Activated T-cell treated with anti-CD3 and anti-CD28 coated beads for 24 hours (primary cell): ENCODE measurements around the gene SFSWAP.
"Not testable (repeated sequence)": the region's sequence is repeated elsewhere in the genome, so short reads cannot be mapped to it uniquely, and the experiment has no call there.

Experiments
- DNase-seq: peaks from one replicate; pipeline ENCODE4 v3.0.0-alpha.2; 2020; ENCODE audit warnings: low read depth

Gene SFSWAP

DNA sequence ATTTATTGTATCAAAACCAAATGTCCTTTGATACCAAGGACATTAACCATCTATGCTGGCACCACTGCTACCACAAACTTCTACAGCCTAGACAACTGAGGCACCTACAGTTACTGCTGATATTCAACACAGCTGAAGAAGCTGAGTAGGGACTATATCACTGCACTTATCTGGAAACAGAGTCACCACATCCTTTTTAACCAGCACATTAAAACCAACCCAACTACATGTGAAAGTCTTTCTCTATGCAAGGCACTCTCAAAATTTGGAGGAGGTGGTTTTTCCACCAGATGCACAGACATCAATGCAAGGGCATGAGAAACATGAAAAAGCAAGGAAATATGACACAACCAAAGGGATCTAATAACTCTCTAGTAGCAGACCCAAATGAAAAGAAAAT is 7.7 kb upstream of the SFSWAP start:
- no peak for DNase-seq

DNA sequence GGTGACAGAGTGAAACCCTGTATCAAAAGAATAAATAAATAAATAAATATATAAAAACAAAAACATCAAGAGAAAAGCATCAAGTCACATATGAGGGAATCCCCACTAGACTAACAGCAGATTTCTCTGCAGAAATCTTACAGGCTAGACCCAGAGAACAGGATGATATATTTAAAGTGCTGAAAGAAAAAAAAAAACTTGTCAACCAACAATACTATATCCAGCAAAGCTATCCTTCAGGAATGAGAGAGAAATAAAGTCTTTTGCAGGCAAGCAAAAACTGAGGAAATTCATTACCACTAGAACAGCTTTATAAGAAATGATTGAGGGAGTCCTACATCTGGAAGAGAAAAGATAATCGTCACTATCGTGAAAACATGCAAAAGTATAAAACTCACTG is 6.4 kb upstream of the SFSWAP start:
- DNase-seq: no peak

DNA sequence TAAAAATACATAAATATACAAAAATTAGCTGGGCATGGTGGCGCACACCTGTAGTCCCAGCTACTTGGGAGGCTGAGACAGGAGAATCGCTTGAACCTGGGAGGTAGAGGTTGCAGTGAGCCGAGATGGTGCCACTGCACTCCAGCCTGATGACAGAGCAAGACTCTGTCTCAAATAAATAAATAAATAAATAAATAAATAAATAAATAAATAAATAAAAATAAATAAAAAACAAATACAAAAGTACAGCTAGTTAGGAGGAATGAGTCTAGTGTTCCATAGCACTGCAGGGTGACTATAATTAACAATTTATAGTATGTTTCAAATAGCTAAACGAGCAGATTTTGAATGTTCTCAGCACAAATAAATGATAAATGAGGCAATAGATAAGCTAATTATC is 4.2 kb upstream of the SFSWAP start:
- not testable (repeated sequence) for DNase-seq

DNA sequence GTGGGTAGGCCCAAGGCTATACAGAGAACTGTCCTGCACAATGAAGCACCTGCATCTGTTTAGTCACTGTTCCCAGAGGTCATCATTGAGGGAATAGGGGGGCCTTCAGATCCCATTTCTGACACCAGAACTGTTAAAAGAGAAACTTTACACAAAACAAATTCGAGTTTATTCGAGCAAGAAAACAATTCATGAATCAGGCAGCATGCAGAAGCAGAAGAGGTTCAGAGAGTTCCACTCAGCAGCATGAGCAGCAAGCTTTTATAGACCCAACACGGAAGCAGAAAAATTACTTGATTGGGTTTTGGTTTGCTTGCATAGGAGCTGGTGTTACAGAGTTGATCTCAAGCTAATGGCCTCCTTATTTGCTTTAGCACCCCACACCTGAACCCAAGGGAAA is 1.7 kb upstream of the SFSWAP start:
- no peak for DNase-seq

DNA sequence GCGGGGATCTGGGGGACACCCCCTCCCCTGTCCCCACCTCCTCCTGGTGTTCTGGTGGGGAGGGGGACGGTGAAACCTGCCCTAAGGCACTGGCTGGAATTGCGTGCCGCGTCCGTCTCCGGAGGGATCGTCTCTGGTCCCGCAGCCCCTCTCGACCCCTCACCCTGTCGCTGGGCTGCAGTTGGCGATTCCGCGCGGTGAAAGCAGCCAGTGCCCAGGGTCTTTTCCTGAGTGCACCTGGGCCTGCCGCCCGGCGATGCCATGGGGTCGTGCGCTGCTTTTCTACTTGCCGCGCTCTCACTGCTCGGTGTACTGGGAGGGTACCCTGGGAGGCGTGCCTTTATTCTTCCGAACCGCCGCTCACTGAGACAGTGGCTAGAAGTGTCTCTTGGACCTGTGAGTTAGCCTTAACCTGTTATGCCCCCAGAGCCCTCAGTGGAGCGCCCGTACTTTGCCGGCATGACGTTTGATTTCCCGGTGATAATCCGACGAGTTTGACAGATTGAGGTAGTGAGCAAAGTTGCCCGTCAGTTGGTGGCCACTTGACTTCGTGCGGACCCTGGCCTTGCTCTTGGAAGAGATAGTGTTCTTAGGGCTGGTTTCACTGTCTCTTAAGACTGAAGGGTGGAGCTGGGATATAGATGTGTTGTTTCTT is 788 bp downstream of the SFSWAP start:
- no peak for DNase-seq

DNA sequence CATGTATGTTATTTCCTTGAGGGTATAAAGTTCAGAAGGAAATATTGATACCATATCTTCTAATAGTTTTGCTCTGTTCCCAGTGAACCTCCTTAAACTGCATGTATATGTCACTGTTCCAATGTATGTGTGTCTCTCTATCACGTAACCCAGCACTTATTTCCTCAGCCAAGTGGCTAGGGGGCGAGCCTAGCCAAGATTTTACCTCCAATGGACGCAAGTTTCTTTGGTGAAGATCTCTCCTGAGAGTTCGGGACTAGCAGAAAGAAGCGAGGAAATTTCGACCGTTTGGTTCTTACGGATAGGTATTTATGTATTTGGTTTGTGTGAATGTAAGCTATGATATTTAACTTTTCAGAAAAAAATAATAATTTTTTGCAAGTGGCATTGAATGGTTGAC is 2.5 kb downstream of the SFSWAP start:
- no peak for DNase-seq

DNA sequence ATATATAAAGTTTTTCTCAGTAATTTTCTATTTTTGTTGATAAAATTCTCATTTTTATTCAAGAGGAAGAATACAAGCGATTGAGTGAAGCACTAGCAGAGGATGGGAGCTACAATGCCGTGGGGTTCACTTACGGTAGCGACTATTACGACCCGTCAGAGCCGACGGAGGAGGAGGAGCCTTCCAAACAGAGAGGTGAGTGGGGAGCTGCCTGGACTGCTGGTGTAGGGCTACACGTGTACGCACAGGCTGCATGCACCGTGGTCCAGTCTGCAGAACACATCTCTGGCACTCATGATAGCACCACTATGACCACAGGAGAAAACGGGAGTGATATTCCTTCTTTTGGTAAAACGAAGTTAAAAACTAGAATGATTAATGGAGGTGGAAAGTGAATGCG is 3.9 kb downstream of the SFSWAP start:
- no peak for DNase-seq

DNA sequence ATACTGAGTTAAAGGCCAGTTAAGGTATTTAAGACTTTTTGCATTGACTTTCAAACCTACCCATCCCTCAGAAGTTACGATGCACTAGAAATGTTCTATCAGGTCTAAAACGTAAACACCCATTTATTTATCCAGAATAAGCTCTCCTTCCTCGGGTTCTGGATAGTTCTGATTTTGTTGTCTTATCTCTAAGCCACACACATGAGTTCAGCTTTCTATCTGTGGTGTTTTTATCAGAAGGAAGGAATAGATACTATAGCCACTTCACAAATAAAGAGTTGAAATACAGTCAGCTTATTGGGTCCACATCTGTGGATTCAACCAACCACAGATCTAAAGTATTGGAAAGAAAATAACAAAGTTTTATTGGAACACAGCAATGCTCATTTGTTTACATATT is 5.4 kb downstream of the SFSWAP start:
- DNase-seq: no peak

DNA sequence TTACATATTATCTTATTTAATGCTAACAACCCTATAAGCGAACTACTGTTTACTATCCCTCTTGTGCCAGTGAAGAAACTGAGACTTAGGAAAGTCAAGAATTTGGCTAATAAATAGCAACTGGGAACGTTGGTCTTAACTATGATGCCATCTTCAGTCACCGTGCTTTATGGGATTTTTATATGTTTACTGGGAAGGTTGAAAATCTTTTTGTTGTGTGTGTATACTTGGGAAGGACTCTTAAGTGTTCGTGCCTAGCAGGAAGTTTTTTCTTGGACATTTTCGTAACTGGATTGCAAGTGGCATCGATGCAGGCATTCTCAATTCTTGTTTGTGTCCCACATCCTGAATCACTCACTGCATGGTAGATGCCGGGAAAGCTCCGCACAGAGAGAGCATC is 9.4 kb downstream of the SFSWAP start:
- DNase-seq: no peak

DNA sequence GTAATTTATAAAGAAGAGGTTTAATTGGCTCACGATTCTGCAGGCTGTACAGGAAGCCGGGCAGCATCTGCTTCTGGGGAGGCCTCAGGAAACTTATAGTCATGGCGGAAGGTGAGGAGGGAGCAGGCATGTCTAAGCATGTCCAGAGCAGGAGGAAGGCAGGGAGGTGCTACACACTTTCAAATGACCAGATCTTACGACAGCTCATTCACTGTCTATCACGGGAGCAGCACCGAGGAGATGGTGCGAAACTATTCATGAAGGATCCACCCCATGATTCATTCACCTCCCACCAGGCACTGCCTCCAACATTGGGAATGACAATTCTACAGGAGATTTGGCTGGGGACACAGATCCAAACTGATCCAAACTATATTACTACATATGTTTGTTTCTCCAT is 10.0 kb downstream of the SFSWAP start:
- DNase-seq: no peak

DNA sequence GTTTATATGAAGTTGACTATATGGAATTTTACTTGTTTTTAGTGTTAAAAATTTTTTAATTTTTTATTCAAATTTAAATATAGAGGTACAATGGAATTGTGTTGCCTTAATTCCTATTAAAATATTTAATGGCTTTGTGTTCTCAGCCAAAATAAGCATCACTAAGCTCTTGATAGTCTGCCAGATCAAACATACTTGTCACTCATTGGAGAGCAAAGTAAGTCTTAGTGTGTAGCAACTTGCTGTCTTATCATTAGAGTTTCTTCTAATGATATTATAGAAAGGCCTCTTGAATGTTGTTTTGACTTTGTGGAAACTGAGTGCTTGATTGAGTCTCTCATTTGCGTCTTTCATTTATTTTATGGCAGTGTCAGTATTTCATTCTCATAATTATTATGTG is 10.7 kb downstream of the SFSWAP start:
- DNase-seq: no peak

DNA sequence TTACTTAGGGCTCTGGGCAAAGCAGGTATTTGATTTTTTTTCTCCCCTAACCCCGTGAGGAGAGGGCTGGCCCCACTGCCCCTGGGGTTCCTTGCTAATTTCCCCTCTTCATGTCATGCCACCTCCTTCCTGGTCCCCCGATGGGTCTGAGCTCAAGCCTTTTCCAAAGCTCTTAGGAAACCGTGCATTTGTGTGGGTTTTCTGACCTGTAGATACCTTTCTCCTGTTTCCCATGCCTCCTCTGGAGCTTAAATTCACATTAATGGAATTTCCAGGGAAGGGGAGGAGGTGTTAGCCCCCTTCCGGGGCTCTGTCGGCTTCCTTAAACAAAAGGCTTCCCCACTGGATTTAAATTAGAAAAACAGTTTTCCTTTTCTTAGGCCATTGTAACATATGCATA is 12.6 kb downstream of the SFSWAP start:
- DNase-seq: no peak

DNA sequence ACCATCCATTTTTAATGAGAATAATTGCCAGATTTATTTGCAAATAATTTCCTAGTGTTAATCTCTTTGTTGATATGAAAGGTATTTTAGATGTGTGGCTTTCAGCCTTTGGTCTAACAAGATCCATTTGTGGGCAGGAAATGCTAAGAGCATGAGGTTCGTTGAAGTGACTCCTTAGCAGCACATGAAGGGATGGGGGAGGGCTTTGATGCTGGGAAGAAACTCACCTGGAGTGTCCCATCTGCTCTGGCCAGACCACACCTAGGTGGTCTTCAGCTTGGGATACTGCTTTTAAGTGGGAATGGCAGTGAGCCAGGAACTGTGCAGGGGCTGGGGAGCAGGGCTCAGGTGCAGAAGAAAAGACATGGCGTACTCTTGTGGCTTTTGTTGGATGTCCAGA is 13.6 kb downstream of the SFSWAP start:
- no peak for DNase-seq

DNA sequence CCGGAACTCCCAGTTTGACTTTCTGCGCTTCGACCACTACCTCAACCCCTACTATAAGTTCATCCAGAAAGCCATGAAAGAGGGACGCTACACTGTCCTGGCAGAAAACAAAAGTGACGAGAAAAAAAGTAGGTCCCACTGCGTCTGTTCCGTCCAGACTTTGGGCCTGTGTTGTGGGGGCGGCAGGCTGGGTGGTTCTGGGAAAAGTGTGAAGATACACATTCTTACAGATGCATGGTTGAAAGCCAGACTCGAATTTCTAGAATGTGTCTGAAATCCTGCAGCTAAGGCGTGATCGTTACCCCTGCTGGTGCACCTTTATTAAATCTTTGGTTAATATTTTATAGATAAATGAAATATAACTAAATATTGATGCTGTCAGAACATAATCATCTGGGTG is 14.6 kb downstream of the SFSWAP start:
- DNase-seq: no peak

DNA sequence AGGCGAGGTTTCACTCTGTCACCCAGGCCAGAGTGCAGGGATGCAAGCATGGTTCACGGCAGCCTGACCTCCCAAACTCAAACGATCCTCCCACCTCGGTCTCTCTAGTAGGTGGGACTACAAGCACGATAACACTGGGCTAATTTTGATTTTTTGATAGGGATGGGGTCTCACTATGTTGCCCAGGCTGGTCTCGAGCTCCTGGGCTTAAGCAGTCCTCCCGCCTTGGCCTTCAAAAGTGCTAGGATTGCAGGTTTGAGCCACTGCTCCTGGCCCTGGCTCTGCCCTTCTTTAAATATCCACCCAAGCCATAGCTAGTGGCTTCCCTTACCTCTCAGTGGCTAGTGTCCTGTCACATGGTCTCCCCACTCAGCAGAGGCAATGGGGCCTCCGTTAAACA is 17.8 kb downstream of the SFSWAP start:
- DNase-seq: no peak

DNA sequence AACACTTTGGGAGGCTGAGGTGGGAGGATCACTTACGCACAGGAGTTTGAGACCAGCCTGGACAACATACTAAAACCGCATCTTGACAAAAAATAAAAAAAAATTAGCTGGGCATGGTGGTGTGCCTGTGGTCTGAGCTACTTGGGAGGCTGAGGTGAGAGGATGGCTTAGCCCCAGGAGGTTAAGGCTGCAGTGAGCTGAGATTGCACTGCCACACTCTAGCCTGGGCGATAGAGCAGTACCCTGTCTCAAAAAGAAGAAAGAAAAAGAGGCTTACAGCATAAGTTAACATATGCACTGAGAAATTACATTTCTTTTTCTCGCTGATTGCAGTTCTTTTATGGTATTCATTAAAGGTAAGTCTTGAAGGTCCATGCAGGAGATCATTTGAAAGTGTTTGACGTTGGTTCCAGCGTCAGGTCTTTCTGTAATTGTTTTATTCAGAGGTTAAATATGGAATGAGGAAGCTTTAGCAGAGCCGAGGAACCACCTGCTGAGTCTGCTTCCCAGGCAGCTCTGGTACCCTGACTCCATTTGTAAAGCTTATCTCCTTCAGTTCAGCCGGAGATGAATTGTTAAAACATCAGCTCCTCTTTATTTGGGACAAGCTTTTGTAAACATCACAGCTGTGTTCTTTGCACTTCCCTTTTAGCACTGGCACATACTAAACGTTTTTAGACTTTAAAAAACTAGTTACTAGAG is 18.5 kb downstream of the SFSWAP start:
- DNase-seq: no peak

DNA sequence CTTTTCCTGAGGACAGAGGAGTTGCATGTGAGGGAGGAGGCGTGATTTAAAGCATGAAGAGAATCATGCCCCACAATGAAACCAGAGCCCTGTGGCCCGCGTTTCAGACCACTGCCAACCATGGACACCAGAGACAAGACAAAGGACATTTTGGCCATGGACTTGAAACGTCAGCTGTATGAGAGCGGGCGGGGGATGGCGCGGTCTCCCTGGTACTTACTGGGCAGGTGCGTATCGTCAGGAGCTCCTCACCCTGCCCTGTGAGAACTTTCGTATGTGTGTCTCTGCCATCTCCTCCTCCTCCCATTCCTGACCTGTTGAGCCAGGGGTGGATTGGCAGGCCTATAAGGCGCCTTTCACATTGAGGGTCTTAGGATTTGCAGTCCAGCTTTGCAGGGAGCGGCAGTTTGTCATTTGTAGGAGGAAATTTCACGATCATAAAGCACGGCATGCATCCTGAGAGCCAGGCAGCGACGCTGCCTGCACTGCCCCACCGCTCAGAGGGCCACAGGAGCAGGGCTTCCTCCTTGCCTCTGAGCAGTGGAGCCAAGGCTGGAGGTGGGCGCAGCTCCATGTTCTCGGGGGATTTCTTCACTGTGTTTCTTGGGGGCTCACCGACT is 22.2 kb downstream of the SFSWAP start:
- DNase-seq: no peak

DNA sequence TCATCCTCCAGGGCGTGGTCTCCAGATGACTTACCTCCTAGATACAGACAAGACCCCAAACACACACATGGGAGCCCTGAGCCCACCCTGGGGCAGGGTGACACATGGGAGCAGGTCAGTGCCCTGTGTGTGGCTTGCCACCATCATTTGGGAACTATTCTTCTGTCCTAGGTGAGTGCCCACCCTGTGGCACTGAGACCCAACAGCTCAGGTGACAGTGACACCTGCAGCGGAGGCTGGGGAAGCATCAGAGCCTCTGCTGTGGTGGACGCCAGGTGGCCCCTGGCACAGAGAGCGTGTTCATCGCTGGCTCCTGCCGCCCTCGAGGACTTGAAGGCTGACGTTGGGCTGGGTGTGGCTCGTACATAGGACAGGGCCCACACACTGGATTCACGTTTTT is 23.0 kb downstream of the SFSWAP start:
- DNase-seq: no peak

DNA sequence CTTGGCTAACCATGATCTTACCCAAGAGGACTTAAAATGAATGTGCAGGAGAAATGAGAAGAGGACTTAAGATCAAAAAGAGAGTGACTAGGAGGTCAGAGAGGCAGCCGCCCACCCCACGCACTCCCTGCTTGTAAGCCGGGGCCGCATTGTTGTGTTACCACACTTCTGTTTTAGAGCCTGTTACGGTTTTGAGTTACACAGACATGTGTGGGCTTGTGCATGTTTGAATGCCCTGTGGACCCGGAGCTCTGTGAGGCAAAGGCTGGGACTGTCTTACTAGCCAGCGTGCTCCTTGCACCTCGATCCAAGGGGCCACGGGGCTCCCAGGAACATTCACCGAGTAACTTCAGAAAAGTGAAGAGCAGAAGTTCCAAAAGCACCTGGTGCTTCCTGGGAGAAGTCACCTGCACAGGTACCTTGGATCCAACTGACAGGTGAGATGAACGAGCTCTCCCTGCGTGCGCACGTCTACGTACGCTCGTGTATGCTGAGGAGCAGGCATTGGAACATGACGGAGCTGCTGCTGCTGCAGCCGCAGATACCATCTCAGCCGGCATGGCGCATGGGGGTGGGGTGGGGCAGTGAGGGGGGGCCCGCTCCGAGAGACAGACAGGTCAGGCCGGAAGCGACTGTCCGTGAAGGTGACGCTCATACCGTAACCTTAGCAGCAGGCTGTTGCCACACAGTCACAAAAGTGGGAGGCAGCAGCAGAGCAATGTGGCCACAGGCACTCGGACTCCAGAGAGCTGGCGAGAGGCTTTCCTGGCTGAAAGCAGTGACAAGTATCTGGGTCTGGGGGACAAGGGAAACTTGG is 23.7 kb downstream of the SFSWAP start:
- no peak for DNase-seq

DNA sequence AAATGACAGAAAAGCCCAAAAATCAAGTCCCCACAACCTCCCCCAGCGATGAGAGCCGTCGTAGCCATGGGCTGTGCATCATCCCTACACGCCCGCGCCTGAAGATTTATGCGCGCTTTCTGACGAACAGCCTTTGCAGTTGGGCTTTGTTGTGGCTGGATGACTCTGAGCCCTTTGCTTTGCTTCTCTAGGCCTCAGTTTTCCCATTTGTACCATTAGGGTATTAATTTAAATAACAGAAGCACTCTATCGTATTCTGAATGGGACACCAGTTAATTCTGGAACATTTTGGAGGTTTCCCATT is 24.2 kb downstream of the SFSWAP start:
- DNase-seq: no peak

DNA sequence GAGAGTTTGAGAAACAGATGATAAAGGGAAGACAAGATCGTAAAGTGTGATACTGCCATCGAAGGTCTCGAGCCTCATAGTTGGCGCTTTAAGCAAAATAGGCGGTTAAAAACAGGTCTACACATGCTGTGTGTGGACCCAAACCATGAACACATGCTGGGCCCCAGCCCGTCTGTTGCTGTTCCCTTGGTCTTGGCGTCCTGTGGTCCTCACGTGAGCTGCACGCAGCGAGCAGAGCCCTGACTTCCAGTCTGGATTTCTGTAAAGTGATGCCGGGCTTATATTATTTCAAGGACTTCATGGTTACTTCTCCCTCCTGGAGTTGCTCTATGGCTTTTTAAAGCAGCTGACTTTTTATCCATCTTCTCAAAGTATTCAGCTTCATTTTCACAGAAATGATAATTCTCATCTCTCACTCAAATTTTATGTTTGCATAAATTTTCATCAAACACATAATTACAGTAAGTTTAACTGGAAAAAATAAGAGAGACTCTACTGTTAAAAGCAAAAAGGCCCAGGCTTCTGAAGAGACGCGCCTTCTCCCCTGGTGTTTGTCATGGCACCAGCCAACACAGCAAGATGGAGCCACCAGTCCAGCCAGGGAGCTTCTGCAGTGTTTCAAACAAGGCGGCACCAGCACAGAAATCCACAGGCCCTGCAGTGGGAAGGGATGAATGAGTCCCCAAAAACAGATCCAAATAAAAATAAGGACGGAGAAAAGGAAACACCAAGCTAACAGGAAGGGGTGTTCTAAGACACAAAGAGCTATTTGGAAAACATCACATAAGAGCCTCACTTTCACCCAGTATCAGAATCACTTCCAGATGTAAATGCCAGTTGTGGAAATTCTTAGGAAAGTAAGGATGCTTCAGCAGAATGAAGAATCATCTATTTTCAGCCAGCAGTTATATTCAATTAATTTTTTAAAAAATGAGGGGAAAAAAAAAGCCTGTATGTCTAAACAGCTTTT is 24.9 kb downstream of the SFSWAP start:
- DNase-seq: no peak
